HEK293 (cell line): ENCODE measurements around the gene COL9A1.

Source experiments
- CTCF ChIA-PET: fragments of 350-600 bp; formaldehyde crosslinking; extraction: SDS; loops from one replicate; lab custom pipeline; 2021; ENCODE audit warnings: antibody characterized with exemption; lab: Yijun Ruan, JAX
- POLR2A ChIA-PET: fragments of 300-600 bp; formaldehyde crosslinking; extraction: SDS; loops from one replicate; lab custom pipeline; 2020; ENCODE audit warnings: antibody characterized with exemption, inconsistent platforms; lab: Yijun Ruan, JAX
- H3K27ac ChIP-seq: fragments of 200-500 bp; sonication (Bioruptor generic); 2 replicates; pipeline ENCODE4 v1.5.1; 2014; ENCODE audit warnings: low read depth, low read length, control low read depth, inconsistent platforms; ENCODE audit errors: extremely low read depth
- H3K36me3 ChIP-seq, 2 experiments: fragments of 200-500 bp in 1 of 2; sonication (Bioruptor generic) in 1 of 2; 1 replicate in 1 of 2; 2 replicates in 1 of 2; pipeline ENCODE4 v1.5.1; 2014 to 2017; ENCODE audit warnings: inconsistent platforms in 2 of 2, low read length in 2 of 2; ENCODE audit not compliant: control insufficient read depth in 2 of 2, insufficient read depth in 1 of 2
- H3K4me1 ChIP-seq: fragments of 200-500 bp; sonication (Bioruptor generic); 2 replicates; pipeline ENCODE4 v1.5.1; 2014; ENCODE audit warnings: mild to moderate bottlenecking, low read length, inconsistent platforms; ENCODE audit not compliant: control insufficient read depth, insufficient read depth
- H3K4me3 ChIP-seq: 2 replicates; pipeline ENCODE4 v1.5.1; 2011; ENCODE audit warnings: low read depth, mild to moderate bottlenecking, control low read depth, low read length, moderate library complexity
- H3K9me3 ChIP-seq: fragments of 200-500 bp; sonication (Bioruptor generic); 2 replicates; pipeline ENCODE4 v1.5.1; 2014; ENCODE audit warnings: low read depth, low read length, inconsistent platforms; ENCODE audit not compliant: control insufficient read depth, insufficient read depth
- IKZF3 ChIP-seq: fragments of 450-650 bp; IDR thresholded peaks from 2 replicates; pipeline ENCODE4 v1.5.0; 2018; ENCODE audit warnings: missing biosample characterization, mild to moderate bottlenecking, missing genetic modification characterization, moderate library complexity
- INSM2 ChIP-seq: fragments of 450-650 bp; formaldehyde crosslinking; IDR thresholded peaks from 2 replicates; pipeline ENCODE4 v1.5.1; 2016; ENCODE audit warnings: missing biosample characterization, missing genetic modification characterization
- OSR2 ChIP-seq: fragments of 450-650 bp; formaldehyde crosslinking; IDR thresholded peaks from 2 replicates; pipeline ENCODE4 v1.5.1; 2016; ENCODE audit warnings: missing biosample characterization, missing genetic modification characterization
- PRDM6 ChIP-seq: fragments of 450-650 bp; formaldehyde crosslinking; IDR thresholded peaks from 2 replicates; pipeline ENCODE4 v1.5.1; 2017; ENCODE audit warnings: missing biosample characterization, missing genetic modification characterization
- ZBTB6 ChIP-seq: fragments of 450-650 bp; formaldehyde crosslinking; IDR thresholded peaks from 2 replicates; pipeline ENCODE4 v1.5.1; 2017; ENCODE audit warnings: missing biosample characterization, missing genetic modification characterization
- ZNF10 ChIP-seq: fragments of 450-650 bp; formaldehyde crosslinking; IDR thresholded peaks from 2 replicates; pipeline ENCODE4 v1.5.1; 2017; ENCODE audit warnings: missing biosample characterization, missing genetic modification characterization
- ZNF132 ChIP-seq: fragments of 450-650 bp; formaldehyde crosslinking; IDR thresholded peaks from 2 replicates; pipeline ENCODE4 v1.5.1; 2017; ENCODE audit warnings: missing biosample characterization, missing genetic modification characterization, borderline replicate concordance
- ZNF133 ChIP-seq: fragments of 450-650 bp; formaldehyde crosslinking; IDR thresholded peaks from 2 replicates; pipeline ENCODE4 v1.5.1; 2016; ENCODE audit warnings: missing biosample characterization, missing genetic modification characterization
- ZNF138 ChIP-seq: fragments of 450-650 bp; formaldehyde crosslinking; IDR thresholded peaks from 2 replicates; pipeline ENCODE4 v1.5.1; 2016; ENCODE audit warnings: missing biosample characterization, missing genetic modification characterization, borderline replicate concordance
- ZNF146 ChIP-seq: fragments of 450-650 bp; formaldehyde crosslinking; IDR thresholded peaks from 2 replicates; pipeline ENCODE4 v1.5.1; 2016; ENCODE audit warnings: missing biosample characterization, missing genetic modification characterization
- ZNF202 ChIP-seq: fragments of 450-650 bp; formaldehyde crosslinking; IDR thresholded peaks from 2 replicates; pipeline ENCODE4 v1.5.1; 2016; ENCODE audit warnings: missing biosample characterization, missing genetic modification characterization, borderline replicate concordance
- ZNF221 ChIP-seq: fragments of 450-650 bp; formaldehyde crosslinking; IDR thresholded peaks from 2 replicates; pipeline ENCODE4 v1.5.1; 2017; ENCODE audit warnings: missing biosample characterization, missing genetic modification characterization, borderline replicate concordance
- ZNF426 ChIP-seq: fragments of 450-650 bp; formaldehyde crosslinking; IDR thresholded peaks from 2 replicates; pipeline ENCODE4 v1.5.1; 2017; ENCODE audit warnings: missing biosample characterization, missing genetic modification characterization, mild to moderate bottlenecking, inconsistent platforms, moderate library complexity
- ZNF48 ChIP-seq: fragments of 450-650 bp; formaldehyde crosslinking; IDR thresholded peaks from 2 replicates; pipeline ENCODE4 v1.5.1; 2016; ENCODE audit warnings: missing biosample characterization, missing genetic modification characterization
- ZNF707 ChIP-seq: fragments of 450-650 bp; formaldehyde crosslinking; IDR thresholded peaks from 2 replicates; pipeline ENCODE4 v1.5.1; 2016; ENCODE audit warnings: missing biosample characterization, missing genetic modification characterization
- ZNF768 ChIP-seq: fragments of 450-650 bp; formaldehyde crosslinking; IDR thresholded peaks from 2 replicates; pipeline ENCODE4 v1.5.1; 2018; ENCODE audit warnings: missing biosample characterization, mild to moderate bottlenecking, missing genetic modification characterization
- ZXDB ChIP-seq: fragments of 450-650 bp; formaldehyde crosslinking; IDR thresholded peaks from 2 replicates; pipeline ENCODE4 v1.5.1; 2016; ENCODE audit warnings: missing biosample characterization, missing genetic modification characterization
- TF ChIP-seq, protein P1 (sequence below): fragments of 450-650 bp; formaldehyde crosslinking; IDR thresholded peaks from 2 replicates; pipeline ENCODE4 v1.5.1; 2016; ENCODE audit warnings: missing biosample characterization, missing genetic modification characterization, borderline replicate concordance

COL9A1 gene

GRCh38 chr6:70172252-70172651 lies 130.6 kb downstream of the COL9A1 start:
- H3K27ac ChIP-seq: no peak overlapping the region
- no peak overlapping the region for H3K4me3 ChIP-seq
- no peaks in the 10 kb centered on the region for H3K9me3 ChIP-seq
- H3K4me1 ChIP-seq: peaks cover 7% of the 10 kb centered on the region; the same call in 1 of the 2 replicates
- no peak for TF ChIP-seq ZBTB6 (tag by site-specific recombination)
- no peak for TF ChIP-seq ZNF221 (tag by site-specific recombination)
- TF ChIP-seq PRDM6 (tag by site-specific recombination): no peak
- TF ChIP-seq ZNF133: no peak
- no peak for TF ChIP-seq IKZF3 (tag by site-specific recombination)
- no peak for TF ChIP-seq ZNF138 (tag by site-specific recombination)
- ChIA-PET POLR2A (no interaction called here), CTCF (interaction anchor here (0.6 kb wide), 1 partner anchor 463 kb away, joined by 3 read pairs; no protein-coding TSS in a partner anchor)
- no peaks in the 10 kb centered on the region for H3K36me3 ChIP-seq

- TF ChIP-seq ZNF132 (tag by site-specific recombination) (no peak), ZNF202 (tag by site-specific recombination) (no peak)
- TF ChIP-seq, all 188 proteins: peak for 0
- Histone ChIP-seq H3K4me3 (no peak overlapping the region), H3K27ac (no peak overlapping the region), H3K4me1 (no peaks in the 10 kb centered on the region), H3K36me3 (no peaks in the 10 kb centered on the region), H3K9me3 (no peaks in the 10 kb centered on the region)
- CTCF ChIA-PET: interaction anchor here (0.5 to 1.0 kb wide), 4 partner anchors 67 to 505 kb away, joined by 3 to 4 read pairs (median 3); no protein-coding TSS in a partner anchor
- POLR2A ChIA-PET: no interaction called here
These were observed 131.6 kb downstream of the COL9A1 start for GRCh38 chr6:70171236-70171635.

GRCh38 chr6:70168681-70169377 lies 134.1 kb downstream of the COL9A1 start:
- ChIA-PET CTCF (interaction anchor here (0.6 to 2.1 kb wide), 3 partner anchors 7 to 61 kb away, joined by 5 to 8 read pairs (median 7); no protein-coding TSS in a partner anchor), POLR2A (no interaction called here)
- no peak for TF ChIP-seq ZXDB (tag by site-specific recombination)
- no peak for TF ChIP-seq ZNF10 (tag by site-specific recombination)
- no peak for TF ChIP-seq ZNF146 (tag by site-specific recombination)
- TF ChIP-seq OSR2 (tag by site-specific recombination): no peak
- TF ChIP-seq INSM2 (tag by site-specific recombination): no peak
- no peak for TF ChIP-seq ZNF768 (tag by site-specific recombination)
- TF ChIP-seq ZNF48 (tag by site-specific recombination): no peak
- TF ChIP-seq ZNF426 (tag by site-specific recombination): no peak
- no peak for TF ChIP-seq ZNF707
- TF ChIP-seq, protein P1, sequence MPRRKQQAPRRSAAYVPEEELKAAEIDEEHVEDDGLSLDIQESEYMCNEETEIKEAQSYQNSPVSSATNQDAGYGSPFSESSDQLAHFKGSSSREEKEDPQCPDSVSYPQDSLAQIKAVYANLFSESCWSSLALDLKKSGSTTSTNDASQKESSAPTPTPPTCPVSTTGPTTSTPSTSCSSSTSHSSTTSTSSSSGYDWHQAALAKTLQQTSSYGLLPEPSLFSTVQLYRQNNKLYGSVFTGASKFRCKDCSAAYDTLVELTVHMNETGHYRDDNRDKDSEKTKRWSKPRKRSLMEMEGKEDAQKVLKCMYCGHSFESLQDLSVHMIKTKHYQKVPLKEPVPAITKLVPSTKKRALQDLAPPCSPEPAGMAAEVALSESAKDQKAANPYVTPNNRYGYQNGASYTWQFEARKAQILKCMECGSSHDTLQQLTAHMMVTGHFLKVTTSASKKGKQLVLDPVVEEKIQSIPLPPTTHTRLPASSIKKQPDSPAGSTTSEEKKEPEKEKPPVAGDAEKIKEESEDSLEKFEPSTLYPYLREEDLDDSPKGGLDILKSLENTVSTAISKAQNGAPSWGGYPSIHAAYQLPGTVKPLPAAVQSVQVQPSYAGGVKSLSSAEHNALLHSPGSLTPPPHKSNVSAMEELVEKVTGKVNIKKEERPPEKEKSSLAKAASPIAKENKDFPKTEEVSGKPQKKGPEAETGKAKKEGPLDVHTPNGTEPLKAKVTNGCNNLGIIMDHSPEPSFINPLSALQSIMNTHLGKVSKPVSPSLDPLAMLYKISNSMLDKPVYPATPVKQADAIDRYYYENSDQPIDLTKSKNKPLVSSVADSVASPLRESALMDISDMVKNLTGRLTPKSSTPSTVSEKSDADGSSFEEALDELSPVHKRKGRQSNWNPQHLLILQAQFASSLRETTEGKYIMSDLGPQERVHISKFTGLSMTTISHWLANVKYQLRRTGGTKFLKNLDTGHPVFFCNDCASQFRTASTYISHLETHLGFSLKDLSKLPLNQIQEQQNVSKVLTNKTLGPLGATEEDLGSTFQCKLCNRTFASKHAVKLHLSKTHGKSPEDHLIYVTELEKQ: no peak

More at GRCh38 chr6:70168681-70169377, 134.1 kb downstream of the COL9A1 start:
- Histone ChIP-seq H3K4me3 (no peak overlapping the region), H3K9me3 (no peaks in the 10 kb centered on the region), H3K27ac (no peak overlapping the region), H3K36me3 (no peaks in the 10 kb centered on the region), H3K4me1 (no peaks in the 10 kb centered on the region)
